ENCODE data around the gene AP5B1.

Gene AP5B1

DNA sequence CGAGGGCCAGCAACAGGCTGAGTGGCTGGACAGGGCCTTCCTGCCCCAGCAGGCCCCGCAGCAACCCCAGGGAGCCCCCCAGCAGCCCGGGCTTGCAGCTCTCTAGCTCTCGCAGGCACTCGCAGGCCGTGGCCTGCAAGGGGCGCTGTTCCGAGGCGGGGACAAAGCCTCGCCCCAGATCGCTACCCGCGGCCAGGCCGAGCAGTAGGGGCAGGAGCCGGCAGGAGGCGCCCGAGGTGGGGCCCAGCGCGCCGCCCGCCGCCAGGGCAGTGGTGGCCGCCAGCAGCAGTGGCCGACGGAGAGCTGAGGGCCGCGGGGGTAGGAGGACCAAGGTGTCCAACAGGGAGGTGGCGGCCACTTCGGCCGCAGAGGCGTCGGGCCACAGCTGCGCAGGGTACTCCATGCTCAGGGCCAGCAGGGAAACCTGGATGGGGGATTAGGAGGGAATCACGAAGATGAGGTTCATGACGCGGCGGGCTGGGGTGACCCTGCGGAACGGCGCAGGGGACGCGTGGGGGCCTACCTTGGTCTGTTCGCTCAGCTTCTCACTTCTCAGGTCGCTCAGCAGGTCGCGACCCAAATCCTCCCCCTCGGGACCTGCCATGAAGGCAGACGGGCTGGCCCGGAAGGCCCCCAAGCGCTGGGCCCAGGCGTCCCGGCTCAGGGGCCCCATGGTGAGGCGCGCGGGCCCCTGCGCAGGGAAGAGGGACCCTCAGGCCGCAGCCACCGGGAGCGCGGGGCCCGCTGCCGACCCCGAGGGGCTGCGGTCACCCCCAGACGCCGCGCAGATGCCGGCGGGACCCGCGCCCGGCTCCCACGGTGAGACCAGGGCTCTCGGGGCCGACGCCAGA, 632 bp downstream of the AP5B1 start:
- peak overlapping the region; percentile 97 for H3K4me2 ChIP-seq (ENCODE audit: low read length)
- H3K9ac ChIP-seq (ENCODE audit: low read depth, low read length): peak overlapping the region; percentile 96
- peaks cover 19% of the 10 kb centered on the region for H3K4me1 ChIP-seq (ENCODE audit: control insufficient read depth, insufficient read depth, low read length)
- peak overlapping the region; percentile 99 for H3K4me3 ChIP-seq (ENCODE audit: low read length)
- H3K36me3 ChIP-seq (ENCODE audit: insufficient read depth, low read length): peaks cover 34% of the 10 kb centered on the region
- no peaks in the 10 kb centered on the region for H3K9me3 ChIP-seq (replicated peaks; ENCODE audit: low read length)
- peaks cover 8% of the 10 kb centered on the region for H3K27me3 ChIP-seq (ENCODE audit: control insufficient read depth, insufficient read depth, low read length)

DNA sequence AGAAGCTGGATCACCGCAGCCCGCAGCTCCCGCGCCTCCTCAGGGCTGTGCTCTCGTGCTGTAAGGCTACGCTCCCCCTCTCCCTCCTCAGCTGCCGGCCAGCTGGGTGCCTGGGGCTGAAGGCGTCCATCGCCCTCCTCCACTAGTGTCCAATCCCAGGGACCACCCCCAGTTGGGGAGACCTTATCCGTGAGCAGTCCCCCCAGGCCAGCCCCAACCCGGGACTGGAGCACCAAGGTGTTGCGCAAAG, 1.2 kb downstream of the AP5B1 start:
- Histone ChIP-seq H3K9me3 (replicated peaks; ENCODE audit: low read length) (no peaks in the 10 kb centered on the region), H3K4me2 (ENCODE audit: low read length) (peak overlapping the region; percentile 97), H3K4me3 (ENCODE audit: low read length) (peak overlapping the region; percentile 99), H3K27me3 (ENCODE audit: control insufficient read depth, insufficient read depth, low read length) (peaks cover 8% of the 10 kb centered on the region), H3K36me3 (ENCODE audit: insufficient read depth, low read length) (peaks cover 34% of the 10 kb centered on the region), H3K9ac (ENCODE audit: low read depth, low read length) (peak overlapping the region; percentile 96), H3K4me1 (ENCODE audit: control insufficient read depth, insufficient read depth, low read length) (peaks cover 19% of the 10 kb centered on the region)

DNA sequence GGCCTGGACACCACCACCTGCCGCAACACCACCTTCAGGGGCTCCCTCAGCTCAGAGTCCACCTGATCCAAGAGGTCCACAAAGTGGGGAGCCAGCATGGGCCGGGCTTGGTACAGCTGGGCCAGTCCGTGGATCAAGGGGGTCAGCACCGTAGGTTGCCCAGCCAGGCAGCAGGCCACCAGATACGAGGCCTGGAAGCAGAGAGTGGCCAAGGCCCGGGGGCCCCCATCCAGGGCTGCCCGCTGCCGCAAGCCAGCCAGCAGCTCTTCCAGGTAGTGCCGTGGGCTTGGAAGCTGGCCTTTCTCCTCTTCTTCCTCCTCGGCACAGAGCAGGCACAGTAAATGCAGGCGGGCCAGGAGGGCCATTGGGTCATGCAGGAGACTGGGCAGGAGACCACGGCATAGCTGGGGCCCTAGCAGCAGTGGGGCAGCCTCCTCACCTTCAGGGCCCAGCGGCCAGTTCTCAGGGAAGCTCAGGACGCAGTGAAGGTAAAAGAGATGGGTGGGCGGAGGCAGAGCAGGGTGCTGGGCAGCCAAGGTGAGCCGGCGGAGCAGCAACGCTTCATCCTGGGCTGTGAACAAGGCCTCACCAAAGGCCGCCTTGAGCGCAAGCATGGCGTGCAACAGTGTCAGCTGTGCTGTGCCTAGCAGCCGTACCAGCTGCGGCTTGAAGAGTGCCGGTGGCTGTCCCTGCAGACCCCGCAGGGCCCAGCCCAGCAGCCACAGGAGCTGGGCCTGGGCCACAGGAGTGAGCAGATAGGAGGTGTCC, 1.7 kb downstream of the AP5B1 start:
- Histone ChIP-seq H3K36me3 (ENCODE audit: insufficient read depth, low read length) (peaks cover 34% of the 10 kb centered on the region), H3K4me3 (ENCODE audit: low read length) (peak overlapping the region; percentile 99), H3K9me3 (replicated peaks; ENCODE audit: low read length) (no peaks in the 10 kb centered on the region), H3K27me3 (ENCODE audit: control insufficient read depth, insufficient read depth, low read length) (peaks cover 3% of the 10 kb centered on the region), H3K4me1 (ENCODE audit: control insufficient read depth, insufficient read depth, low read length) (peaks cover 19% of the 10 kb centered on the region), H3K4me2 (ENCODE audit: low read length) (peak overlapping the region; percentile 97), H3K9ac (ENCODE audit: low read depth, low read length) (peak overlapping the region; percentile 96)

DNA sequence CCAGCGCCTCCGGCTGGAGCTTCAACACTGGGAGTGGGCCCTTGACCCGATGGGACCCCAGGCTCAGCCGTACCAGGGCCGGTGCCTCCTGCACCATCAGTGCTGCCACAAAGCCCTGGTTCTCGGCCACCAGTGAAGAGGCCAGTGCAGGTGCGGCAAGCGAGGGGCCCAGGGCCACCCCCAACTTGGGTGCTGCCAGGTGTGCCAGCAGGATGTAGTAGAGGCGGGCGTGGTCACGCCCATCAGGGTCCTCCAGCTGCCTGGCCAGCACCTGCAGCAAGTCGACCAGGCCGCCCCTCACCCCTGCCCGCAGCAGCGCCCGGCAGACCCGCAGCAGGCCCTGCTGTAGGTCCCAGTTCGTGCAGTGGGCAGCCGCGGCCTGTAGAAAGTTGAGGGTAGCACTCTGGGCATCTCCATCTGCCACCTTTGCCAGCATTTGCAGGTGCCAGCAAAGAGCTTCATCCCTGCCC, 2.3 kb downstream of the AP5B1 start:
- Histone ChIP-seq H3K4me3 (ENCODE audit: low read length) (no peak overlapping the region), H3K27me3 (ENCODE audit: control insufficient read depth, insufficient read depth, low read length) (no peaks in the 10 kb centered on the region), H3K36me3 (ENCODE audit: insufficient read depth, low read length) (peaks cover 34% of the 10 kb centered on the region), H3K4me1 (ENCODE audit: control insufficient read depth, insufficient read depth, low read length) (peaks cover 19% of the 10 kb centered on the region), H3K4me2 (ENCODE audit: low read length) (peak overlapping the region; percentile 97), H3K9me3 (replicated peaks; ENCODE audit: low read length) (no peaks in the 10 kb centered on the region), H3K9ac (ENCODE audit: low read depth, low read length) (no peak overlapping the region)

DNA sequence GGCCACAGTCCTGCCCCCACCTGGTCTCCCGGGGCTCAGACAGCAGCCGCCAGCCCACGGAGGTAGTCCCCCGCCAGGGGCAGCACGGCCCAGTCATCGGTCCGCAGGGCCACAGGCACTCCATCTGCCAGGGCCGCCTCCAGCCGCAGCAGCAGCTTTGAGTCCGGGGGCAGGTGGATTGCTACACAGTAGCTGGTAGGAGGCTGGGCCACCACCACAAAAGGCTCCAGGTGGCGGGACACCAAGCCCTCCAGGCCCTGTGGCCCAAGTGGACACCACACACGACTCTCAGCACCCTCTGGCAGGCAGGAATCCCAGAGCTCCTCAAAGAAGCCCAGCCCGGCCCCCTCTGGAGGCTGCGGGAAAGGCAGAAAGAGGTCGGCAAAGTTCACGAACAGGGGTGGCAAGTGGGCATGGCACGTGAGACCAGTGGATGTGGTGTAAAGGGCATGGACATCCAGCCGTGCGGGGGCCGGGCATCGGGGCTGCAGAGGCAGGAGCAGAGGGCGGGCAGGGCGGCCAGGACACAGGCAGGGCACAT, 2.9 kb downstream of the AP5B1 start:
- H3K4me3 ChIP-seq (ENCODE audit: low read length): no peak overlapping the region
- no peak overlapping the region for H3K4me2 ChIP-seq (ENCODE audit: low read length)
- no peaks in the 10 kb centered on the region for H3K9me3 ChIP-seq (replicated peaks; ENCODE audit: low read length)
- H3K36me3 ChIP-seq (ENCODE audit: insufficient read depth, low read length): peaks cover 34% of the 10 kb centered on the region
- peaks cover 19% of the 10 kb centered on the region for H3K4me1 ChIP-seq (ENCODE audit: control insufficient read depth, insufficient read depth, low read length)
- no peak overlapping the region for H3K9ac ChIP-seq (ENCODE audit: low read depth, low read length)
- no peaks in the 10 kb centered on the region for H3K27me3 ChIP-seq (ENCODE audit: control insufficient read depth, insufficient read depth, low read length)

DNA sequence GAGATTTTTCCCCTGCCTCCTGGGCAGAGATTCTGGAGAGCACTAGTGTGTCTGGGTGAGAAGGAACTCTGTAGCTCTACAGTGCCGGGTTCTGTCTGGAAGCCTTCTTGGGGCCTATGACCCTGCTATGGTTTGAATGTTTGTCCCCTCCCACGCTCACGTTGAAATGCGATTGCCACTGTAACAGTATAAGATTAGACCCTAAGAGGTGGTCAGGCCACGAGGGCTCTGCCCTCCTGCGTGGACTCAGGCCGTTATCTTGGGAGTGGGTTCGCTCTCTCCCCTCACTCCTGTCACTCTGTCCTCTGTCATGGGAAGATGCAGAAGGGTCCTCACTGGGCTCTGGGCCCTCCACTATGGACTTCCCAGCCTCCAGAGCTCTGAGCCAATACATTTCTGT, 3.5 kb downstream of the AP5B1 start:
- H3K4me3 ChIP-seq (ENCODE audit: low read length): no peak overlapping the region
- H3K9me3 ChIP-seq (replicated peaks; ENCODE audit: low read length): no peaks in the 10 kb centered on the region
- peaks cover 19% of the 10 kb centered on the region for H3K4me1 ChIP-seq (ENCODE audit: control insufficient read depth, insufficient read depth, low read length)
- no peak overlapping the region for H3K9ac ChIP-seq (ENCODE audit: low read depth, low read length)
- peaks cover 34% of the 10 kb centered on the region for H3K36me3 ChIP-seq (ENCODE audit: insufficient read depth, low read length)
- no peak overlapping the region for H3K4me2 ChIP-seq (ENCODE audit: low read length)
- no peaks in the 10 kb centered on the region for H3K27me3 ChIP-seq (ENCODE audit: control insufficient read depth, insufficient read depth, low read length)

DNA sequence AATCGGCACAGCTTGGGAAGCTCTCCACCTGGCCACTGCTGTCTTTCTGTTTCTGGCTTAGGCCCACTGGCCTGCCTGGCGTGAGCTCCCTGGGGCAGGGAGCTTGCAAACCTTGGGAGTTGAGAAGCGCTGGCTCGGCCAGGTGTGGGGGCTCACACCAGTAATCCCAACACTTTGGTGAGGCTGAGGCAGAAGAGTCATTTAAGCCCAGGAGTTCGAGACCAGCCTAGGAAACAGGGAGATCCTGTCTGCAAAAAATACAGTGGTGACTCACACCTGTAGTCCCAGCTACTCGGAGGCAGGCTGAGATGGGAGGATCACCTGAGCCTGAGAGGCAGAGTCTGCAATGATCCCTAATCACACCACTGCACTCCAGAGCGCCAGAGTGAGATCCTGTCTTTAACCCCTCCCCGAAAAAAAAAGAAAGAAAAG, 4.0 kb downstream of the AP5B1 start:
- Histone ChIP-seq H3K4me3 (ENCODE audit: low read length) (no peak overlapping the region), H3K9me3 (replicated peaks; ENCODE audit: low read length) (no peaks in the 10 kb centered on the region), H3K9ac (ENCODE audit: low read depth, low read length) (no peak overlapping the region), H3K36me3 (ENCODE audit: insufficient read depth, low read length) (peaks cover 34% of the 10 kb centered on the region), H3K4me2 (ENCODE audit: low read length) (no peak overlapping the region), H3K4me1 (ENCODE audit: control insufficient read depth, insufficient read depth, low read length) (peaks cover 19% of the 10 kb centered on the region), H3K27me3 (ENCODE audit: control insufficient read depth, insufficient read depth, low read length) (no peaks in the 10 kb centered on the region)

DNA sequence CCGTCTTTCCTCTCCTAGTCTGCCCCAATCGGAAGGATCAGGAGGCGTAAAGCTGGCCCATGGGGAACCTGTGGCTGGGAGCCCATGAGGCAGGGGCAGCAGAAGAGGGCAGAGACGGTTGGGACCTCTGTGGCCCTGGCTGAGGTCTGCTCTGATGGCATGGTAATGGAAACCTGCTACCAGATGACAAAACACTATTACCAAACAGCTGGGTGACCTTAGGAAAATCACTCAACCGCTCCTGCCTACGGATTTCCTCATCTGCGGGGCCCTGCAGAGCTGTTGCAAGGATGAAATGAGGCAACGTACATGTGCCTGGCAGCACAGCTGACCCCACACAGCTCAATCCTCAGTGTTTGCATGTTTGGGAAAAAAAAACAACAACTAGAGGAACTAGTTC, 4.6 kb downstream of the AP5B1 start:
- no peaks in the 10 kb centered on the region for H3K9me3 ChIP-seq (replicated peaks; ENCODE audit: low read length)
- H3K4me3 ChIP-seq (ENCODE audit: low read length): no peak overlapping the region
- no peak overlapping the region for H3K4me2 ChIP-seq (ENCODE audit: low read length)
- no peak overlapping the region for H3K9ac ChIP-seq (ENCODE audit: low read depth, low read length)
- H3K4me1 ChIP-seq (ENCODE audit: control insufficient read depth, insufficient read depth, low read length): peaks cover 19% of the 10 kb centered on the region
- H3K36me3 ChIP-seq (ENCODE audit: insufficient read depth, low read length): peaks cover 34% of the 10 kb centered on the region
- H3K27me3 ChIP-seq (ENCODE audit: control insufficient read depth, insufficient read depth, low read length): no peaks in the 10 kb centered on the region

DNA sequence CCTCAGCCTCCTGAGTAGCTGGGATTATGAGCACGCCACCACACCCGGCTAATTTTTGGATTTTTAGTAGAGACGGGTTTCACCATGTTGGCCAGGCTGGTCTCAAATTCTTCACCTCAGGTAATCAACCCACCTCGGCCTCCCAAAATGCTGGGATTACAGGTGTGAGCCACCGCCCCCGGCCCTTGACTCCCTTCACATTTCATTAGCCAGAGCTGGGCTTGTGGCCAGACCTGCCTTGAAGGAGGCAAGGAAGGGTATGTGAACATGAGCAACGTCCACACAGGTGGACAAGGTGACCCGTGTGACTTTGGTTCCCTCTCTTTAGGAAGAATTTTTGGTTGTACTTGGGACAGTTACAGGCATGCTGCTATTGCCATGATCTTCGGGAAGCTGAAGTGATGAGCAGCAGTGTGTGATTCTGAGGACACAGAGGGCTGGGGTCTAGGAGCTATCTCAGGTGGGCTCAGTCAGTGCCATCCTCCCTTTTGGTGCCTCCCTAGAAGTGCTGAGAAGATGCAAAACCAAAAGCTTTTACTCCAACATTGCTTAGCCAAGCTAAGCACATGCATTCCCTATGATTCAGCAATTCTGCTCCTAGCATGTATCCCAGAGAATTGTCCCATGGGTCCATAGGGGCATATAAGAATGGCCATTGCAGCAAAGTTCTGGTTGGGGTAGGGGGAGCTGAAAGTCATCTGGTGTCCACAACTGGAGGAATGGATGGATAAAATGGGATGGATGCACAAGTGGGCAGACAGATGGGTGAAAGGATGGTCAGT, 6.1 kb downstream of the AP5B1 start:
- no peak overlapping the region for H3K9ac ChIP-seq (ENCODE audit: low read depth, low read length)
- H3K9me3 ChIP-seq (replicated peaks; ENCODE audit: low read length): no peaks in the 10 kb centered on the region
- H3K4me1 ChIP-seq (ENCODE audit: control insufficient read depth, insufficient read depth, low read length): peaks cover 18% of the 10 kb centered on the region
- no peak overlapping the region for H3K4me2 ChIP-seq (ENCODE audit: low read length)
- no peak overlapping the region for H3K4me3 ChIP-seq (ENCODE audit: low read length)
- peaks cover 34% of the 10 kb centered on the region for H3K36me3 ChIP-seq (ENCODE audit: insufficient read depth, low read length)
- H3K27me3 ChIP-seq (ENCODE audit: control insufficient read depth, insufficient read depth, low read length): no peaks in the 10 kb centered on the region

DNA sequence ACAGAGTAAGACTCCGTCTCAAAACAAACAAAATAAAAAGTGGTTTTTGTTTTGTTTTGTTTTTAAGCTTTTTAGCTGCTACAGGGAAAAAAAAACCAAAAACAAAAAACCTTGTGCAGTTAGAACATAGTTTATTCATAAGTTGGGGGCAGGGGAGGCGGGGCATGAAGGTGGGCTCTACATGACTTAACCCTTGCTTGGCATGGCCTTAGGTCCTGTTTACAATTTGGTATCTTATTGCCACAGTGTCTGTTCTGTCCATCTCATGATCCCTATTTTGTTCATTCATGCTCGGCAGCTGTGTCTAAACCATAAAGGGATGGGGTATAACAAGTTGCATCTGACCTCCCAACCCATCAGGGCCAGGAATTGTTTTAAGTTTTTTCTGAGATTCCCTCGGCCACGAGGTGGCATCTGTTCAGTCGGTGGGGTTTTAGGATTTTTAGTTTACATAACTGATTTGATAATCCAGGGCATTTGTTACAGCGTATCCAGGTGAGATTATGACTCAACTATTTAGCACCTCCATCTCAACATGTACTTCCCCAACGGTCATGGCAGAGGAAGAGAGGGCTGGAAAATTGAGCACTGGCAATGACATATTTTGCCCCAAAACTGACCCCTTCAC, 6.9 kb downstream of the AP5B1 start:
- Histone ChIP-seq H3K9me3 (replicated peaks; ENCODE audit: low read length) (no peaks in the 10 kb centered on the region), H3K4me2 (ENCODE audit: low read length) (no peak overlapping the region), H3K4me1 (ENCODE audit: control insufficient read depth, insufficient read depth, low read length) (peaks cover 14% of the 10 kb centered on the region), H3K36me3 (ENCODE audit: insufficient read depth, low read length) (peaks cover 28% of the 10 kb centered on the region), H3K27me3 (ENCODE audit: control insufficient read depth, insufficient read depth, low read length) (no peaks in the 10 kb centered on the region), H3K4me3 (ENCODE audit: low read length) (no peak overlapping the region), H3K9ac (ENCODE audit: low read depth, low read length) (no peak overlapping the region)
